ENCODE results near the gene CUBN. TPM values are rescaled to one million over a fixed set of nuclear protein-coding genes. Genes with fewer than 3 reads are reported as not detected.

Gene CUBN
- total and polyA plus RNA-seq, 9 of the 15 experiments (the other 6 are each of a cell fraction or from before 2014, with no cell fraction given): 0.04 to 0.33 (median 0.09) TPM

DNA sequence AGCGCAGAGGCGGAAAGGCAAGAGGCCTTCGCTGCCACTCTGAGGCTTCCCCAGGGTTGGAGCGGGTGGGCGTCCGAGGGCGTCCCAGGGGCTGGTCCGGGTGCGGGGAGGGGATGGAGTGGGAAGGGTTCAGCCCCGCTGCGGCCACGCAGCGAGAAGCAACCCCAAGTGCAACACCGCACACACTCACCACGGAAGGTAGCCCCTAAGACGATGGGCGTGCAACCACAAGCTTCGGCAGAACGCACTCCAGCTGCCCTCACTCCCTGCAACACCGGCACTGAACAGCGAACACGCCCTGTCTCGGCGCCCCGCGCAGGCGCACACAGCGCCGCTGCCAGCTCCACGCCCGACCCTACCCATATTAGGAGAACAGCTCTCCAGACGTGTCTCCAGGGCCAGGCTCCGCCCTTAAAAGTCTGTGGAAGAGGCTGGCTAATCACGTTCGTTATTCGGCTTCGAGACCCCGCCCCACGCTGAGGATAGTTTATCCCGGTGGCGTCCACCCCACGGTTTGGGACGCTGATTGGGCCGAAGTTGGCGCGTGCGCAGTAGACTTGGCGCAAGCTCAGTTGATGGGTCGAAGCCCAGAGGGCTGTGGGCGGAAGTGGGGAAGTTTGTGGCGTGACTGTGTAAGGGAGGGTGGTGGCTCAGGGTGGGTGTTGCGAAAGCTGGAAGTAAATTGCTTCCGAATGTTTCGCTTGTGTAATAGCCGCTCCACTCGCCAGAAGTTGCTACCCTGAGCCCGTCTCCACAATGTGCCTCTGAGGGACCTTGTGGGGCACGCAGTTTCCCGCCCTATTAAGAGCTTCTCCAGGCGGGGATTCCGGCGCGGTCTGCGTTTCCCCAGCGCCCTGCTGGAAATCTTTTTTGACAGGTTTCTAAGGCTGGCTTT lies 312.2 kb downstream of the CUBN start, which contains the start of gene RSU1 (continued):
- 0 out of 2 replicates have a peak, but pooled peaks have one; percentile 58 for TF ChIP-seq ZNF764 (CRISPR knock-in tag; IDR thresholded peaks at IDR 0.05; ENCODE audit: low read depth)
- peak; percentile 77 for TF ChIP-seq TAF7 (tag; IDR thresholded peaks at IDR 0.05)
- TF ChIP-seq, protein P1, sequence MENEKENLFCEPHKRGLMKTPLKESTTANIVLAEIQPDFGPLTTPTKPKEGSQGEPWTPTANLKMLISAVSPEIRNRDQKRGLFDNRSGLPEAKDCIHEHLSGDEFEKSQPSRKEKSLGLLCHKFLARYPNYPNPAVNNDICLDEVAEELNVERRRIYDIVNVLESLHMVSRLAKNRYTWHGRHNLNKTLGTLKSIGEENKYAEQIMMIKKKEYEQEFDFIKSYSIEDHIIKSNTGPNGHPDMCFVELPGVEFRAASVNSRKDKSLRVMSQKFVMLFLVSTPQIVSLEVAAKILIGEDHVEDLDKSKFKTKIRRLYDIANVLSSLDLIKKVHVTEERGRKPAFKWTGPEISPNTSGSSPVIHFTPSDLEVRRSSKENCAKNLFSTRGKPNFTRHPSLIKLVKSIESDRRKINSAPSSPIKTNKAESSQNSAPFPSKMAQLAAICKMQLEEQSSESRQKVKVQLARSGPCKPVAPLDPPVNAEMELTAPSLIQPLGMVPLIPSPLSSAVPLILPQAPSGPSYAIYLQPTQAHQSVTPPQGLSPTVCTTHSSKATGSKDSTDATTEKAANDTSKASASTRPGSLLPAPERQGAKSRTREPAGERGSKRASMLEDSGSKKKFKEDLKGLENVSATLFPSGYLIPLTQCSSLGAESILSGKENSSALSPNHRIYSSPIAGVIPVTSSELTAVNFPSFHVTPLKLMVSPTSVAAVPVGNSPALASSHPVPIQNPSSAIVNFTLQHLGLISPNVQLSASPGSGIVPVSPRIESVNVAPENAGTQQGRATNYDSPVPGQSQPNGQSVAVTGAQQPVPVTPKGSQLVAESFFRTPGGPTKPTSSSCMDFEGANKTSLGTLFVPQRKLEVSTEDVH (IDR thresholded peaks at IDR 0.05; ENCODE audit: low read depth, partially characterized antibody): peak; percentile 82
- no peak for TF ChIP-seq MCM2 (IDR thresholded peaks at IDR 0.05; ENCODE audit: low read depth)
- no peak for TF ChIP-seq MITF (IDR thresholded peaks at IDR 0.05)
- TF ChIP-seq NEUROD1 (IDR thresholded peaks at IDR 0.05; ENCODE audit: borderline replicate concordance, low read depth, low read length, partially characterized antibody): peak; percentile 23
- TF ChIP-seq SREBF1 (IDR thresholded peaks at IDR 0.05; ENCODE audit: borderline replicate concordance, low read depth, low read length): peak; percentile 99
- TF ChIP-seq NFATC3 (IDR thresholded peaks at IDR 0.05): no peak
- TF ChIP-seq, protein P2, sequence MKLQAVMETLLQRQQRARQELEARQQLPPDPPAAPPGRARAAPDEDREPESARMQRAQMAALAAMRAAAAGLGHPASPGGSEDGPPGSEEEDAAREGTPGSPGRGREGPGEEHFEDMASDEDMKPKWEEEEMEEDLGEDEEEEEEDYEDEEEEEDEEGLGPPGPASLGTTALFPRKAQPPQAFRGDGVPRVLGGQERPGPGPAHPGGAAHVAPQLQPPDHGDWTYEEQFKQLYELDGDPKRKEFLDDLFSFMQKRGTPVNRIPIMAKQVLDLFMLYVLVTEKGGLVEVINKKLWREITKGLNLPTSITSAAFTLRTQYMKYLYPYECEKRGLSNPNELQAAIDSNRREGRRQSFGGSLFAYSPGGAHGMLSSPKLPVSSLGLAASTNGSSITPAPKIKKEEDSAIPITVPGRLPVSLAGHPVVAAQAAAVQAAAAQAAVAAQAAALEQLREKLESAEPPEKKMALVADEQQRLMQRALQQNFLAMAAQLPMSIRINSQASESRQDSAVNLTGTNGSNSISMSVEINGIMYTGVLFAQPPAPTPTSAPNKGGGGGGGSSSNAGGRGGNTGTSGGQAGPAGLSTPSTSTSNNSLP (IDR thresholded peaks at IDR 0.05; ENCODE audit: borderline replicate concordance, low read depth, low read length): 0 out of 2 replicates have a peak, but pooled peaks have one; percentile 19
- peak; percentile 87 for TF ChIP-seq KDM5B (IDR thresholded peaks at IDR 0.05; ENCODE audit: insufficient replicate concordance, low read depth, low read length)
- TF ChIP-seq PHF21A (IDR thresholded peaks at IDR 0.05; ENCODE audit: borderline replicate concordance, low read depth): no peak
- TF ChIP-seq ZNF644 (tag; IDR thresholded peaks at IDR 0.05; ENCODE audit: low read depth): no peak; the same call in 1 of the 2 replicates
- TF ChIP-seq RFX1 (IDR thresholded peaks at IDR 0.05): no peak
- no peak for TF ChIP-seq NR2F6 (CRISPR knock-in tag; IDR thresholded peaks at IDR 0.05)
- TF ChIP-seq OTX1 (CRISPR knock-in tag; IDR thresholded peaks at IDR 0.05): no peak
- TF ChIP-seq SP1 (CRISPR knock-in tag; IDR thresholded peaks at IDR 0.05): no peak; the same call in 1 of the 2 replicates
- peak; percentile 41 to 74 for TF ChIP-seq SIN3A (IDR thresholded peaks at IDR 0.05; ENCODE audit: borderline replicate concordance in 2 of 2, control insufficient read depth in 1 of 2, low read depth in 2 of 2, low read length in 2 of 2)
- TF ChIP-seq, protein P3, sequence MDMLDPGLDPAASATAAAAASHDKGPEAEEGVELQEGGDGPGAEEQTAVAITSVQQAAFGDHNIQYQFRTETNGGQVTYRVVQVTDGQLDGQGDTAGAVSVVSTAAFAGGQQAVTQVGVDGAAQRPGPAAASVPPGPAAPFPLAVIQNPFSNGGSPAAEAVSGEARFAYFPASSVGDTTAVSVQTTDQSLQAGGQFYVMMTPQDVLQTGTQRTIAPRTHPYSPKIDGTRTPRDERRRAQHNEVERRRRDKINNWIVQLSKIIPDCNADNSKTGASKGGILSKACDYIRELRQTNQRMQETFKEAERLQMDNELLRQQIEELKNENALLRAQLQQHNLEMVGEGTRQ (CRISPR knock-in tag; IDR thresholded peaks at IDR 0.05): no peak
- TF ChIP-seq ZEB2 (IDR thresholded peaks at IDR 0.05): no peak
- no peak for TF ChIP-seq ZNF23 (CRISPR knock-in tag; IDR thresholded peaks at IDR 0.05)
- no peak for TF ChIP-seq NR2C1 (IDR thresholded peaks at IDR 0.05)
- TF ChIP-seq NR2C1 (tag; IDR thresholded peaks at IDR 0.05): no peak; the same call in 1 of the 2 replicates

Data from K562 (cell line).